ENCODE measurements around the gene P2RX6.
"Not testable (repeated sequence)": the region's sequence is repeated elsewhere in the genome, so short reads cannot be mapped to it uniquely, and the experiment has no call there.

Gene P2RX6

GRCh38 chr22:21033895-21034294 lies 18.9 kb downstream of the P2RX6 start:
- H3K79me2 ChIP-seq (ENCODE audit: insufficient read depth, low read length) = no peaks in the 10 kb centered on the region
- no peaks in the 10 kb centered on the region for H3K36me3 ChIP-seq (ENCODE audit: insufficient read depth, low read length)
- H2AFZ ChIP-seq (ENCODE audit: low read length) = no peak overlapping the region
- no peak overlapping the region for H3K9ac ChIP-seq (ENCODE audit: low read depth, low read length, poor library complexity, severe bottlenecking)
- H3K4me2 ChIP-seq (ENCODE audit: low read depth, low read length, poor library complexity, severe bottlenecking) = no peak overlapping the region
- H3K9me2 ChIP-seq (replicated peaks; ENCODE audit: low read depth, low read length) = no peaks in the 10 kb centered on the region
- no peak overlapping the region for H3K4me3 ChIP-seq (ENCODE audit: low read length, poor library complexity, severe bottlenecking)
- no peaks in the 10 kb centered on the region for H3K27me3 ChIP-seq (ENCODE audit: insufficient read depth, low read length, poor library complexity, severe bottlenecking)
- no peaks in the 10 kb centered on the region for H3F3A ChIP-seq (ENCODE audit: low read depth)
- H3K4me1 ChIP-seq (ENCODE audit: insufficient read depth, low read length, poor library complexity, severe bottlenecking) = no peaks in the 10 kb centered on the region
- no peaks in the 10 kb centered on the region for H4K20me1 ChIP-seq (ENCODE audit: insufficient read depth, low read length, poor library complexity, severe bottlenecking)
- TF ChIP-seq, protein P1, sequence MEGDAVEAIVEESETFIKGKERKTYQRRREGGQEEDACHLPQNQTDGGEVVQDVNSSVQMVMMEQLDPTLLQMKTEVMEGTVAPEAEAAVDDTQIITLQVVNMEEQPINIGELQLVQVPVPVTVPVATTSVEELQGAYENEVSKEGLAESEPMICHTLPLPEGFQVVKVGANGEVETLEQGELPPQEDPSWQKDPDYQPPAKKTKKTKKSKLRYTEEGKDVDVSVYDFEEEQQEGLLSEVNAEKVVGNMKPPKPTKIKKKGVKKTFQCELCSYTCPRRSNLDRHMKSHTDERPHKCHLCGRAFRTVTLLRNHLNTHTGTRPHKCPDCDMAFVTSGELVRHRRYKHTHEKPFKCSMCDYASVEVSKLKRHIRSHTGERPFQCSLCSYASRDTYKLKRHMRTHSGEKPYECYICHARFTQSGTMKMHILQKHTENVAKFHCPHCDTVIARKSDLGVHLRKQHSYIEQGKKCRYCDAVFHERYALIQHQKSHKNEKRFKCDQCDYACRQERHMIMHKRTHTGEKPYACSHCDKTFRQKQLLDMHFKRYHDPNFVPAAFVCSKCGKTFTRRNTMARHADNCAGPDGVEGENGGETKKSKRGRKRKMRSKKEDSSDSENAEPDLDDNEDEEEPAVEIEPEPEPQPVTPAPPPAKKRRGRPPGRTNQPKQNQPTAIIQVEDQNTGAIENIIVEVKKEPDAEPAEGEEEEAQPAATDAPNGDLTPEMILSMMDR (conservative IDR thresholded peaks at IDR 0.05; ENCODE audit: low read length) = no peak
- no peaks in the 10 kb centered on the region for H3K9me3 ChIP-seq (ENCODE audit: insufficient read depth, low read depth, low read length)

DNA sequence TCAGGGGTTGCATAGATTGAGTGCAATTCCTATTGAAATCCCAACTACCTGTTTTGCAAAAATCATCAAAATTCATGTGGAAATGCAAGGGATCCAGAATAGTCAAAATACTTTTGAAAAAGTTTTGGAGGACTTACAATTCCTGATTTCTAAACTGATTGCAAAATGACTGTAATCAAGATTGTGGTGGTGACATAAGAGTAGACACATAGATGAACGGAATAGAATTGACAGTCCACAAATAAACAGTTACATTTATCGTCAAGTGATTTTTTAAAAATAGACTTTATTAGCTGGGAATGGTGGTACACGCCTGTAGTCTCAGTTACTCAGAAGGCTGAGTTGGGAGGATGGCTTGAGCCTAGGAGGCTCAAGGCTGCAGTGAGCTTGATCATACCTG lies 20.0 kb downstream of the P2RX6 start:
- H3K4me2 ChIP-seq (ENCODE audit: low read depth, low read length, poor library complexity, severe bottlenecking) = no peak overlapping the region
- no peaks in the 10 kb centered on the region for H4K20me1 ChIP-seq (ENCODE audit: insufficient read depth, low read length, poor library complexity, severe bottlenecking)
- no peaks in the 10 kb centered on the region for H3K27me3 ChIP-seq (ENCODE audit: insufficient read depth, low read length, poor library complexity, severe bottlenecking)
- no peaks in the 10 kb centered on the region for H3K9me2 ChIP-seq (replicated peaks; ENCODE audit: low read depth, low read length)
- no peaks in the 10 kb centered on the region for H3F3A ChIP-seq (ENCODE audit: low read depth)
- H3K4me1 ChIP-seq (ENCODE audit: insufficient read depth, low read length, poor library complexity, severe bottlenecking) = no peaks in the 10 kb centered on the region
- no peaks in the 10 kb centered on the region for H3K9me3 ChIP-seq (ENCODE audit: insufficient read depth, low read depth, low read length)
- no peak overlapping the region for H2AFZ ChIP-seq (ENCODE audit: low read length)
- no peak overlapping the region for H3K9ac ChIP-seq (ENCODE audit: low read depth, low read length, poor library complexity, severe bottlenecking)
- no peak overlapping the region for H3K4me3 ChIP-seq (ENCODE audit: low read length, poor library complexity, severe bottlenecking)
- H3K79me2 ChIP-seq (ENCODE audit: insufficient read depth, low read length) = no peaks in the 10 kb centered on the region
- H3K36me3 ChIP-seq (ENCODE audit: insufficient read depth, low read length) = no peaks in the 10 kb centered on the region
- TF ChIP-seq, protein P1 (conservative IDR thresholded peaks at IDR 0.05; ENCODE audit: low read length) = no peak
- no peak for TF ChIP-seq EZH2phosphoT487 (IDR thresholded peaks at IDR 0.05; ENCODE audit: borderline replicate concordance)

GRCh38 chr22:21038405-21038804 lies 23.4 kb downstream of the P2RX6 start:
- no peak for TF ChIP-seq EZH2phosphoT487 (IDR thresholded peaks at IDR 0.05; ENCODE audit: borderline replicate concordance)
- TF ChIP-seq, protein P1 (conservative IDR thresholded peaks at IDR 0.05; ENCODE audit: low read length) = no peak
- H3F3A ChIP-seq (ENCODE audit: low read depth) = no peaks in the 10 kb centered on the region
- no peak overlapping the region for H2AFZ ChIP-seq (ENCODE audit: low read length)
- H3K9me2 ChIP-seq (replicated peaks; ENCODE audit: low read depth, low read length) = no peaks in the 10 kb centered on the region
- no peak overlapping the region for H3K9ac ChIP-seq (ENCODE audit: low read depth, low read length, poor library complexity, severe bottlenecking)
- H3K36me3 ChIP-seq (ENCODE audit: insufficient read depth, low read length) = no peaks in the 10 kb centered on the region
- H3K27me3 ChIP-seq (ENCODE audit: insufficient read depth, low read length, poor library complexity, severe bottlenecking) = no peaks in the 10 kb centered on the region
- no peaks in the 10 kb centered on the region for H3K9me3 ChIP-seq (ENCODE audit: insufficient read depth, low read depth, low read length)
- H4K20me1 ChIP-seq (ENCODE audit: insufficient read depth, low read length, poor library complexity, severe bottlenecking) = no peaks in the 10 kb centered on the region
- H3K4me3 ChIP-seq (ENCODE audit: low read length, poor library complexity, severe bottlenecking) = no peak overlapping the region
- no peaks in the 10 kb centered on the region for H3K79me2 ChIP-seq (ENCODE audit: insufficient read depth, low read length)
- H3K4me2 ChIP-seq (ENCODE audit: low read depth, low read length, poor library complexity, severe bottlenecking) = no peak overlapping the region
- H3K4me1 ChIP-seq (ENCODE audit: insufficient read depth, low read length, poor library complexity, severe bottlenecking) = no peaks in the 10 kb centered on the region

GRCh38 chr22:21039158-21039557 lies 24.2 kb downstream of the P2RX6 start:
- not testable (repeated sequence) for H3K4me2 ChIP-seq (ENCODE audit: low read depth, low read length, poor library complexity, severe bottlenecking); H3K4me1 ChIP-seq (ENCODE audit: insufficient read depth, low read length, poor library complexity, severe bottlenecking); H3K4me3 ChIP-seq (ENCODE audit: low read length, poor library complexity, severe bottlenecking); H3K79me2 ChIP-seq (ENCODE audit: insufficient read depth, low read length); H3K9ac ChIP-seq (ENCODE audit: low read depth, low read length, poor library complexity, severe bottlenecking); H3K9me3 ChIP-seq (ENCODE audit: insufficient read depth, low read depth, low read length); H3K27me3 ChIP-seq (ENCODE audit: insufficient read depth, low read length, poor library complexity, severe bottlenecking); H4K20me1 ChIP-seq (ENCODE audit: insufficient read depth, low read length, poor library complexity, severe bottlenecking); H3K9me2 ChIP-seq (replicated peaks; ENCODE audit: low read depth, low read length); H3F3A ChIP-seq (ENCODE audit: low read depth); H2AFZ ChIP-seq (ENCODE audit: low read length); H3K36me3 ChIP-seq (ENCODE audit: insufficient read depth, low read length)

Measured in Loucy (cell line).